Measurements from ENCODE around the gene TLN1. TPM values are rescaled to one million over a fixed set of nuclear protein-coding genes. Genes with fewer than 3 reads are reported as not detected.

Gene TLN1
- total RNA-seq, 1 donor from 2014 or later, result 382 TPM

GRCh38 chr9:35673132-35674024, 58.6 kb downstream of the TLN1 start, which contains the start of gene CA9:
CA9 (plus strand) TSS chr9:35673928; CDS start chr9:35673960, 32 bp downstream.
- intact Hi-C loops (cut with micrococcal nuclease), result no loop called here

GRCh38 chr9:35669331-35670145, 62.5 kb downstream of the TLN1 start:
- intact Hi-C loops (cut with micrococcal nuclease), result no loop called here

- intact Hi-C loops (cut with micrococcal nuclease), result no loop called here
These were observed 64.1 kb downstream of the TLN1 start for GRCh38 chr9:35667939-35668338.

- intact Hi-C loops (cut with micrococcal nuclease), result no loop called here
These were observed 65.4 kb downstream of the TLN1 start for GRCh38 chr9:35666549-35666948.

- intact Hi-C loops (cut with micrococcal nuclease), result no loop called here
These were observed 66.0 kb downstream of the TLN1 start for GRCh38 chr9:35666045-35666444.

- intact Hi-C loops (cut with micrococcal nuclease), result no loop called here
These were observed 66.5 kb downstream of the TLN1 start for GRCh38 chr9:35665471-35665818.

GRCh38 chr9:35664531-35665470, 67.2 kb downstream of the TLN1 start, which contains the start of gene ARHGEF39:
ARHGEF39 (minus strand) TSS chr9:35665195; CDS start chr9:35665169, 26 bp downstream.
- intact Hi-C loops (cut with micrococcal nuclease), result no loop called here

- intact Hi-C loops (cut with micrococcal nuclease), result no loop called here
These were observed 69.6 kb downstream of the TLN1 start for GRCh38 chr9:35662437-35662836.

- intact Hi-C loops (cut with micrococcal nuclease), result no loop called here
These were observed 70.1 kb downstream of the TLN1 start for GRCh38 chr9:35661756-35662350.

GRCh38 chr9:35660966-35661415, 71.0 kb downstream of the TLN1 start:
- intact Hi-C loops (cut with micrococcal nuclease), result no loop called here

- intact Hi-C loops (cut with micrococcal nuclease), result loop anchor here (2.0 to 5.0 kb wide), 2 partner anchors 37 to 542 kb away; partner anchors contain the start of gene ATOSB
These were observed 72.7 kb downstream of the TLN1 start for GRCh38 chr9:35659340-35659739.

GRCh38 chr9:35658968-35659220, 73.1 kb downstream of the TLN1 start:
- intact Hi-C loops (cut with micrococcal nuclease), result loop anchor here (1.0 to 5.0 kb wide), 4 partner anchors 38 to 542 kb away; partner anchors contain the start of genes ATOSB, CREB3 and TLN1

GRCh38 chr9:35658137-35658967, 73.6 kb downstream of the TLN1 start, which contains the start of gene CCDC107:
CCDC107 (plus strand) TSS chr9:35658292; CDS start chr9:35658380, 88 bp downstream.
- intact Hi-C loops (cut with micrococcal nuclease), result loop anchor here (1.0 to 5.0 kb wide), 4 partner anchors 38 to 541 kb away; partner anchors contain the start of genes ATOSB, CREB3 and TLN1

- intact Hi-C loops (cut with micrococcal nuclease), result loop anchor here (1.0 to 5.0 kb wide), 5 partner anchors 8 to 540 kb away; partner anchors contain the start of genes ATOSB, CREB3 and TLN1
These were observed 74.4 kb downstream of the TLN1 start, which contains the start of gene RMRP for GRCh38 chr9:35657546-35658136. RMRP (minus strand) TSS chr9:35658019.

GRCh38 chr9:35656831-35657545, 75.0 kb downstream of the TLN1 start:
- intact Hi-C loops (cut with micrococcal nuclease), result loop anchor here (1.0 to 5.0 kb wide), 2 partner anchors 8 to 540 kb away; partner anchors contain the start of gene ATOSB

GRCh38 chr9:35656348-35656747, 75.6 kb downstream of the TLN1 start:
- intact Hi-C loops (cut with micrococcal nuclease), result loop anchor here (5.0 kb wide), 1 partner anchor 539 kb away; the partner anchor contains the start of gene ATOSB

GRCh38 chr9:35653611-35654010, 78.4 kb downstream of the TLN1 start:
- intact Hi-C loops (cut with micrococcal nuclease), result no loop called here

GRCh38 chr9:35652829-35653209, 79.2 kb downstream of the TLN1 start:
- intact Hi-C loops (cut with micrococcal nuclease), result no loop called here

All from T-helper 2 cell treated with Interferon-gamma antibody and Interleukin-4, amounts not matched to agents 100 ng/mL and 5 ng/mL, for 36 hours (primary cell).